SK-N-DZ (cell line): ENCODE measurements around the gene NSL1.
"Not testable (repeated sequence)": the region's sequence is repeated elsewhere in the genome, so short reads cannot be mapped to it uniquely, and the experiment has no call there.

Experiments used
- DNase-seq: peaks from one replicate; pipeline ENCODE4 v3.0.0-alpha.2; 2015; ENCODE audit warnings: low spot score

NSL1 gene

DNA sequence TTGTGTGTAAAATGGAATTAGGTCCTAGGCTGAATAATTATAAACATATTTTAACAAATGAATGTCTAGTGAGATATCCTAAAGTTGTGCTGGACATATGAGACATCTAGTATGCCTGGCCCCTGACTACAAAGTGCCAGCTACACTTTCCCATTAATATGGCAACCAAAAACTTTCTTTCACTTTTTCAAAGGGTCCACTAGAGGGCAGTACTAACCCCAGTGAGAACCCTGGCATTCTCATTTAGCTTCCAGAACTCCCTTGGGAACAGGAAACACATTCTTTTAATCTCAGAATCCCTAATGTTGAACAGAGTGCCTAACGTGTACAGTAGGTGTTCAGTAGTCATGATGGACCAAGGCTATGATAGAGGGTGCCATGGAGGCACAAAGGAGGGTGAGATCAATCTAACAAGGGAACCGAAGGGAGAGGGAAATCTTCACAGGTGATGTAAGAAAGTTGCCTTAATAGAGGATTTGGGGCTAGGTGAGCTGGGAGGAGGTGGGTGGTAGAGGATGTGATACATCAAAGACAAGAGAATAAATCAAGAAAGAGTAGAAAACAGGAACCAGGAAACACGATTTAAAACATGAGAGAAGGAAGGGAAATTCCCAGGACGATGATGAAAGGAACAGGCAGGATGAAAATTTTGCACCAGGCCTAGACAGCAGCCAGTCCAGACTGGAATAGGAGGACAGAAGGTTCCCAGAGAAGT is 41.6 kb downstream of the NSL1 start:
- peak; percentile 65 for DNase-seq

- no peak for DNase-seq
Measured at GRCh38 chr1:212746546-212746945, 45.0 kb downstream of the NSL1 start.

DNA sequence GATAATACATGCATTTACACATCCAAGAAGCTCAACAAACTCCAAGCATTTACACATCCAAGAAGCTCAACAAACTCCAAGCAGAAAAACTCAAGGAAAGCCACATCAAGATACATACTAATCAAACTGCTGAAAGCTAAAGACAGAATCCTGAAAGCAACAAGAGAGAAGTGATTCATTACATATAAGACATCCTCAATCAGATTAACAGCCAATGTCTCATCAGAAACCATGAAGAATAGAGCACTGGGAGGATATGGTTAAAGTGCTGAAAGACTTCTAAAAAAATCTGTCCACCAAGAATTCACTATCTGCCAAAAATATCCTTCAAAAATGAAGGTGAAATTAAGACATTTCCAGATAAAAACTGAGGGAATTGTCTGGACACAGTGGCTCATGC is 46.3 kb downstream of the NSL1 start:
- DNase-seq: no peak

GRCh38 chr1:212743901-212744475 is 47.6 kb downstream of the NSL1 start:
- no peak for DNase-seq

GRCh38 chr1:212738330-212738729 is 53.2 kb downstream of the NSL1 start:
- no peak for DNase-seq

DNA sequence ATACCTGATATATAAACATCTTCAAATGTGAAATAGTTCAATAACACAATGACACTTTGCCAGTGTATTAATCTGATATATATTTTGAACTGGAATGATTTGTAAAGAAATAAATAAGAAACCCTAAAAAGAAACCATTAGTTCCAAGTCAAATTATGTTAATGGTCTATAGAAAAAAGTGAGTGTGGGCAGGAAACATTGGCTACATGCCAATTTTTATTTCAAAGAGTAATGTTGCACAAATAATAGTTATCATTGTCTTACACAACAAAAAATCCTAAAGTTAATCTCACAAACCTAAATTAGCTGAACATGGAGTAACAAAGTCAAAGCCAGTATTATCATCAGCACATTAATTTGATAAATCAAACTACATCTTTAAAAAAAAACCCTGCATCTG is 54.0 kb downstream of the NSL1 start:
- no peak for DNase-seq

GRCh38 chr1:212733109-212733508 is 58.5 kb downstream of the NSL1 start:
- DNase-seq: no peak

GRCh38 chr1:212731630-212732029 is 59.9 kb downstream of the NSL1 start:
- no peak for DNase-seq

DNA sequence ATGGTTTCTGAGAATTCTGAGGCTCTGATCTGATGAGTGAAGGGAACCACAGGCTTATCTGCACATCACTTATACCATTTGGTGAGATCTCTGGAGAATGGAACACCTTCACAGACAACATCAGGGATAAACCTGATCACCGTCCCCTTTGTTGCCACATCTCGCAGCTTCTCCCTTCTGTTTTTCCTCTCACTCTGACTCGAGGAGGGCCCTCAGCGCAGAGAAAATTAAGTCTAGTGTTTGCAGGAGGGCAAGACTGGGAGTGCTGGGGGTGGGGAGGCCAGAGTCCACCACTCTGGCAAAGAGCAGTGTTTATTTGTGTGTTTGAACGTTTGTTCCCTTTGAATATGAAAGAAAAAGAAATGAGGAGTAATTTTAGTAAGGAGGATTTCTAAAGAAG is 63.0 kb downstream of the NSL1 start:
- no peak for DNase-seq

GRCh38 chr1:212727386-212728181 is 64.0 kb downstream of the NSL1 start:
- DNase-seq: no peak

DNA sequence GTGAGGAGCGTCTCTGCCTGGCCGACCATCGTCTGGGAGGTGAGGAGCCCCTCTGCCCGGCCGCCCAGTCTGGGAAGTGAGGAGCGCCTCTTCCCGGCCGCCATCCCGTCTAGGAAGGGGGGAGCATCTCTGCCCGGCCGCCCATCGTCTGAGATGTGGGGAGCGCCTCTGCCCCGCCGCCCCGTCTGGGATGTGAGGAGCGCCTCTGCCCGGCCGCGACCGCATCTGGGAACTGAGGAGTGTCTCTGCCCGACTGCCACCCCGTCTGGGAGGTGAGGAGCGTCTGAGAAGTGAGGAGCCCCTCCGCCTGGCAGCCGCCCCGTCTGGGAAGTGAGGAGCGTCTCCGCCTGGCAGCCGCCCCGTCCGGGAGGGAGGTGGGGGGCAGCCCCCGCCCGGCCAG is 66.9 kb downstream of the NSL1 start:
- DNase-seq: not testable (repeated sequence)

GRCh38 chr1:212722270-212722957 is 69.2 kb downstream of the NSL1 start:
- no peak for DNase-seq

DNA sequence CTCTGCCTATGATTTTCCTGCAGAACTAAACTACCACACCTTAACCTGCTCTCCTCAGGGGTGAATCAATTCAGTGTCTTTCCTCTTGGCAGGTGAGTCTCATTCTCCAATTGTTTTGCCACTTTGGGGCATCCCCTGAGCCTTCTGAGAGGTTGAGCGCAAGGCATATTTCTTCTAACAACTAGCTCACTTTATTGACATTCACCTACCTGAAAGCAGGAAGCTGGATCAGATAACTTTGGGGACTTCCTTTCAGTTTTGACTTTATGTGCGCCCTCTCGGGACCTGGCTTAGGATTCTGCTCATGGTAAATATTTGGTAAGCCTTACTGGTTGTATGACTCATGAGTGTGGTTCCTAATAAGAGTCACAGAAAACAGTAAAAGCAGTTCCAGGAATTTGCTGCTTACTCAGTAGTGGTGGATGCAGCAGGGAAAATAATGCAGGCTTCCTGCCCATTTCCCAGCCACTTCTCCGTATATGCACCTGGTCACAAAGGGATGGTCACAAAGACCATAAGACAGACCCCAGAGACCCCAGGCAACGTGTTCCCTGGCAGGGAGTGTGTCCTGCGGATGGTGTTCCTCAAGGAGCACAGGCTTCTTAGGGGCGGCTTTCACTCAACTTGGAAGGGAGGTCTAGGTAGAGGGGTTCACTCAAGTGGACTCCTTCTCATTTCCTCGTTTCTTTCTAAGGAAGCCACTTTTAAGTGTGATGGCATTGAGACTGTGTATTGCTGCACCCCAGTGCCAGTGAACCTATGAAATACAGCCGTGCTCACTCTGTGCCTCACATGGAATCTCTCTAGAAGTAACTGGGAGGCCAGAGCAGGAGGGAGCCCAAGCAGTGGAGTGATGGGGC is 70.0 kb downstream of the NSL1 start:
- DNase-seq: no peak

DNA sequence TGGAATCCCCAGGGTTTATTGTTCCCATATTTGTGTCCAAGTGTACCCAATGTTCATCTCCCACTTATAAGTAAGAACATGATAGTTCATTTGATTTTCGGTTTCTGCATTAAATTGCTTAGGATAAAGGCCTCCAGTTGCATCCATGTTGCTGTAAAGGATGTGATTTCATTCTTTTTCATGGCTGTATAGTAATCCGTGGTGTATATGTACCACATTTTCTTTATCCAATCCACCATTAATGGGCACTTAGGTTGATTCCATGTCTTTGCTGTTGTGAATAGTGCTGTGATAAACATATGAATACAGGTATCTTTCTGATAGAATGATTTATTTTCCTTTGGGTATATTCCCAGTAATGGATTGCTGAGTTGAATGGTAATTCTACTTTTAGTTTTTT is 71.9 kb downstream of the NSL1 start:
- no peak for DNase-seq

DNA sequence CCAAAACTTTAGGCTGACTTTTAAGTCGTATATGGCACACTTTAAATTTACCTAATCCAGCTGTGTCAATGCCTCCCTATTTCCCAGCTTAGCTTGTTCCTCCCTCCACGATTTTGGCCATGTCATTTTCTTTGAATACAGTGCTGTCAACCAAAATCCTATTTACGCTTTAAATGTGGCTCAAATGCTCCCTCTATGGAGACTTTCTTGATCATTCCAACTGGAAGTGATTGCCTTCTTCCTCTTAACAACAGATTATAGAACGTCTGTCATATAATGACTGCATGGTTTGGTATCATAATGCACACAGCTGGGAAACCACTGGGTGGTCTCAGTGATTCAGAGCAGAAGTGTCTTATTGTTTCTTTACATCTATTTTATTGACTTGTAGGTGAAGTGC is 73.1 kb downstream of the NSL1 start:
- DNase-seq: no peak

DNA sequence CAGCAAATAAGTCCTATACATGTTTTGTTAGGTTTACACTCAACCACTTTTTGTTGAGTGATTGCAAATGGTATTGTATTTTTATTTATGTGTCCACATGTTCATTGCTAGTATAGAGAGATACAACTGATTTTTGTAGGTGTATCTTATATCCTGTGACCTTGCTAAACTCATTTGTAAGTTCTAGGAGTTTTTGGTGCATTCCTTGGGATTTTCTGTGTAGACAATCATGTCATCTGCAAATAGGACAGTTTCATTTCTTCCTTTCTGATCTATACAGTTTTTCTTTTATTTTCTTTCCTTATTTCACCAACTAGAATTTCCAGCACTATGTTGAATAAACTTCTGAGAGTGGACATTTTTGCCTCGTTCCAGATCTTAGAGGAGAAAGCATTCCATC is 75.4 kb downstream of the NSL1 start:
- DNase-seq: no peak

DNA sequence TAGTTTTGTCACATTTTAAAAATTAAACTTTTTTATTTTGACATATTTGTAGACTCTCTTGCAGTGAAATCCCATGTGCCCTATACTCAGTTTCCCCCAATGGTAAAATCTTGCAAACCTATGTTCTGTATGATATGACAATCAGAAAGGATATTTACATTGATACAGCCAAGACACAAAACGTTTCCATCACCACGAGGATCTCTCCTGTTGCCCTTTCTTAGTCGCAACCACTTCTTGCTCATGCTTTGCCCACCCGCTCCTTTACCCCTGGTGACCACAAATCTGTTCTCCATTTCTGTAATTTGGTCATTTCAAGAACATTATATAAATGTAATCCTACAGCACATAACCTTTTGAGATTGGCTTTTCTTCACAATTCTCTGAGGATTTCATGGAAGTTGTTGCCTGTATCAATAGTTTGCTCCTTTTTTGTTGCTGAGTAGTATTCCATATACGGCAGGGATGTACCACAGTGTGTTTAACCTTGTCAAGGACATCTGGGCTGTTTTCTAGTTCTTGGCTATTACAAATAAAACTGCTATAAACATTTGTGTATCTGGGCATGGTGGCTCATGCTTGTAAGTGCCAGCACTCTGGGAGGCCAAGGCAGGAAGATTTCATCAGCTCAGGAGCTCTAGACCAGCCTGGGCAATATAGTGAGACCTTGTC is 78.0 kb downstream of the NSL1 start:
- no peak for DNase-seq

DNA sequence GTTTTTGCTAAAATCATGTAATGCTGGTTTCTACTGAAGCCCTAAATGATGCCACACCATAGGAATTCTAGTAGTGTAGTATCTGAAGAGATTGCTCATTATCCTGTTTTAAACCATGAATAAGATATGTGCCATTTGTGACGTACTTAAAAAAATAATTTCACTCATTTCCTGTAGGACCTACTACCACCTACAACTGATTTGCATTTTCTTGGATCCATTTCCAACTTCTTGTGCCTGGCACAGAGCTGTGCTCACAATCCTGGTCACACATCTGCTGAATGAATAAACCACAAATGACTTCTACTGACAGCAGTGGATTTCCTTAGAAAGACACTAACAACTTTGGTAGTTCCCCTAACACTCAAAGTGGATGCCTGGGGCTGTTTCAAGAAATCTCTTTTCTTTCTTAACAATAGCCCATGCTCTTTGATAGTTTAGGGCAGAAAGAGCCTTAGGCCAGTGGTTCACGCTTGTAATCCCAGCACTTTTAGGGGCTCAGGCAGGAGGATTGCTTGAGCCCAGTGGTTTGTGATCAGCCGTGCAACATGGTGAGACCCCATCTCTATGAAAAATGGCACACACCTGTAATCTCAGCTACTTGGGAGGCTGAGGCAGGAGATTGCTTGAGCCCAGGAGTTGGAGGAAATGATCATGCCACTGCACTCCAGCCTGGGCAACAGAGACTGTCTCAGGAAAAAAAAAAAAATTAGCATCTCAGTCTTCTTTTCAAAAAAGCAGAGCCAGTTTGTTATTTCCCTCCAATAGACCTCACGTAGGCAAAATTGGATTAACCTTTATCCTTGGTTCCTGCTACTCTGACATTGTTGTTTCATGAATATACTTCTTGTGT is 78.9 kb downstream of the NSL1 start:
- DNase-seq: no peak

- DNase-seq: not testable (repeated sequence)
Measured at GRCh38 chr1:212711974-212712373, 79.6 kb downstream of the NSL1 start.

DNA sequence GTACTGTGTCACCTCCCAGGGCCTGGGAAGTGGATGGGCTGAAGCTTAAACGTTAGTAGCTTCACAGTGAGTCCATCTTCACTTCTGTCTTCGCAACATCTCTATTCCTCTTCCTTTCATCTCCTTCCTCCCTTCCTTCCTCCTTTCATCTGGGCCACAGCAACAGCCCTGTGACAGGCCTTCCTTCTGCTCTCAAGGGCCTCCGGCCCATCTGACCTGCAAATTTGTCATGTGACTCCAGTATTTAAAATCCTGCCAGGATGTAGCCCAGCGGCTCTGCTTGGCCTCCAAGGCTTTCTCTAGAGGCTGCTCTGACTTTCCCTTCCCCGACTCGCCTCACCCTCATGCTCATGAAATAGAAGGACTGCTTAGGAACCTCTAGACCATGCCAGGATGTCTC is 81.0 kb downstream of the NSL1 start:
- no peak for DNase-seq
